ENCODE results near the gene SOX18. TPM values are rescaled to one million over a fixed set of nuclear protein-coding genes. Genes with fewer than 3 reads are reported as not detected.
A peak's percentile ranks its signal among the peaks of the same experiment; 100 is the strongest.

The SOX18 gene
- total and polyA plus RNA-seq, 2 of the 13 experiments (the other 11 are each of a cell fraction or from before 2014, with no cell fraction given) = 1.6 to 1.9 TPM

- TF ChIP-seq ZNF180 (CRISPR knock-in tag; IDR thresholded peaks at IDR 0.05; ENCODE audit: borderline replicate concordance, low read depth) (no peak; the same call in 1 of the 2 replicates), NCOA1 (CRISPR knock-in tag; IDR thresholded peaks at IDR 0.05) (no peak; the same call in 1 of the 2 replicates), SIN3A (IDR thresholded peaks at IDR 0.05; ENCODE audit: borderline replicate concordance, low read depth, low read length) (no peak), SAFB2 (CRISPR knock-in tag; IDR thresholded peaks at IDR 0.05; ENCODE audit: borderline replicate concordance, low read depth) (0 out of 2 replicates have a peak, but pooled peaks have one; percentile 8), ETV5 (CRISPR knock-in tag; IDR thresholded peaks at IDR 0.05; ENCODE audit: borderline replicate concordance) (peak; percentile 22; the same call in 1 of the 2 replicates), TFDP2 (CRISPR knock-in tag; IDR thresholded peaks at IDR 0.05) (peak; percentile 58), ZNF597 (CRISPR knock-in tag; IDR thresholded peaks at IDR 0.05) (no peak), CCAR2 (optimal IDR thresholded peaks at IDR 0.05; ENCODE audit: low read depth, low read length) (peak; percentile 7), ZFP82 (CRISPR knock-in tag; IDR thresholded peaks at IDR 0.05; ENCODE audit: borderline replicate concordance) (no peak)
- TF ChIP-seq, protein P1, sequence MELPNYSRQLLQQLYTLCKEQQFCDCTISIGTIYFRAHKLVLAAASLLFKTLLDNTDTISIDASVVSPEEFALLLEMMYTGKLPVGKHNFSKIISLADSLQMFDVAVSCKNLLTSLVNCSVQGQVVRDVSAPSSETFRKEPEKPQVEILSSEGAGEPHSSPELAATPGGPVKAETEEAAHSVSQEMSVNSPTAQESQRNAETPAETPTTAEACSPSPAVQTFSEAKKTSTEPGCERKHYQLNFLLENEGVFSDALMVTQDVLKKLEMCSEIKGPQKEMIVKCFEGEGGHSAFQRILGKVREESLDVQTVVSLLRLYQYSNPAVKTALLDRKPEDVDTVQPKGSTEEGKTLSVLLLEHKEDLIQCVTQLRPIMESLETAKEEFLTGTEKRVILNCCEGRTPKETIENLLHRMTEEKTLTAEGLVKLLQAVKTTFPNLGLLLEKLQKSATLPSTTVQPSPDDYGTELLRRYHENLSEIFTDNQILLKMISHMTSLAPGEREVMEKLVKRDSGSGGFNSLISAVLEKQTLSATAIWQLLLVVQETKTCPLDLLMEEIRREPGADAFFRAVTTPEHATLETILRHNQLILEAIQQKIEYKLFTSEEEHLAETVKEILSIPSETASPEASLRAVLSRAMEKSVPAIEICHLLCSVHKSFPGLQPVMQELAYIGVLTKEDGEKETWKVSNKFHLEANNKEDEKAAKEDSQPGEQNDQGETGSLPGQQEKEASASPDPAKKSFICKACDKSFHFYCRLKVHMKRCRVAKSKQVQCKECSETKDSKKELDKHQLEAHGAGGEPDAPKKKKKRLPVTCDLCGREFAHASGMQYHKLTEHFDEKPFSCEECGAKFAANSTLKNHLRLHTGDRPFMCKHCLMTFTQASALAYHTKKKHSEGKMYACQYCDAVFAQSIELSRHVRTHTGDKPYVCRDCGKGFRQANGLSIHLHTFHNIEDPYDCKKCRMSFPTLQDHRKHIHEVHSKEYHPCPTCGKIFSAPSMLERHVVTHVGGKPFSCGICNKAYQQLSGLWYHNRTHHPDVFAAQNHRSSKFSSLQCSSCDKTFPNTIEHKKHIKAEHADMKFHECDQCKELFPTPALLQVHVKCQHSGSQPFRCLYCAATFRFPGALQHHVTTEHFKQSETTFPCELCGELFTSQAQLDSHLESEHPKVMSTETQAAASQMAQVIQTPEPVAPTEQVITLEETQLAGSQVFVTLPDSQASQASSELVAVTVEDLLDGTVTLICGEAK (IDR thresholded peaks at IDR 0.05) = no peak
- TF ChIP-seq, protein P1 (CRISPR knock-in tag; IDR thresholded peaks at IDR 0.05) = no peak
- TF ChIP-seq, protein P2, sequence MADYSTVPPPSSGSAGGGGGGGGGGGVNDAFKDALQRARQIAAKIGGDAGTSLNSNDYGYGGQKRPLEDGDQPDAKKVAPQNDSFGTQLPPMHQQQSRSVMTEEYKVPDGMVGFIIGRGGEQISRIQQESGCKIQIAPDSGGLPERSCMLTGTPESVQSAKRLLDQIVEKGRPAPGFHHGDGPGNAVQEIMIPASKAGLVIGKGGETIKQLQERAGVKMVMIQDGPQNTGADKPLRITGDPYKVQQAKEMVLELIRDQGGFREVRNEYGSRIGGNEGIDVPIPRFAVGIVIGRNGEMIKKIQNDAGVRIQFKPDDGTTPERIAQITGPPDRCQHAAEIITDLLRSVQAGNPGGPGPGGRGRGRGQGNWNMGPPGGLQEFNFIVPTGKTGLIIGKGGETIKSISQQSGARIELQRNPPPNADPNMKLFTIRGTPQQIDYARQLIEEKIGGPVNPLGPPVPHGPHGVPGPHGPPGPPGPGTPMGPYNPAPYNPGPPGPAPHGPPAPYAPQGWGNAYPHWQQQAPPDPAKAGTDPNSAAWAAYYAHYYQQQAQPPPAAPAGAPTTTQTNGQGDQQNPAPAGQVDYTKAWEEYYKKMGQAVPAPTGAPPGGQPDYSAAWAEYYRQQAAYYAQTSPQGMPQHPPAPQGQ (CRISPR knock-in tag; IDR thresholded peaks at IDR 0.05; ENCODE audit: borderline replicate concordance) = 0 out of 2 replicates have a peak, but pooled peaks have one; percentile 27
- TF ChIP-seq, protein P3, sequence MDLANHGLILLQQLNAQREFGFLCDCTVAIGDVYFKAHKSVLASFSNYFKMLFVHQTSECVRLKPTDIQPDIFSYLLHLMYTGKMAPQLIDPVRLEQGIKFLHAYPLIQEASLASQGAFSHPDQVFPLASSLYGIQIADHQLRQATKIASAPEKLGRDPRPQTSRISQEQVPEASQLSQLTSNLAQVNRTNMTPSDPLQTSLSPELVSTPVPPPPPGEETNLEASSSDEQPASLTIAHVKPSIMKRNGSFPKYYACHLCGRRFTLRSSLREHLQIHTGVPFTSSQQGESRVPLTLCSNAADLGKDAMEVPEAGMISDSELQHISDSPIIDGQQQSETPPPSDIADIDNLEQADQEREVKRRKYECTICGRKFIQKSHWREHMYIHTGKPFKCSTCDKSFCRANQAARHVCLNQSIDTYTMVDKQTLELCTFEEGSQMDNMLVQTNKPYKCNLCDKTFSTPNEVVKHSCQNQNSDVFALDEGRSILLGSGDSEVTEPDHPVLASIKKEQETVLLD (CRISPR knock-in tag; IDR thresholded peaks at IDR 0.05; ENCODE audit: low read depth) = no peak; the same call in 1 of the 2 replicates
Observed at GRCh38 chr20:64055893-64056638, 6.6 kb upstream of the SOX18 start (continued).

Measured in HepG2 (cell line).